Mucosa of rectum (tissue), 2 donors: Measurements from ENCODE around the gene DMD.

Experiments
- H3K27ac ChIP-seq, 2 donors: one replicate each; pipeline ENCODE4 v1.7.0; 2013; ENCODE audit warnings: inconsistent platforms in 2 of 2, low read depth in 2 of 2, low read length in 2 of 2
- H3K27me3 ChIP-seq, 2 donors: one replicate each; pipeline ENCODE4 v1.7.0; 2013; ENCODE audit warnings: low read length in 2 of 2; ENCODE audit not compliant: control insufficient read depth in 2 of 2, insufficient read depth in 2 of 2
- H3K36me3 ChIP-seq, 2 donors: one replicate each; pipeline ENCODE4 v1.7.0; 2013; ENCODE audit warnings: low read length in 2 of 2; ENCODE audit not compliant: control insufficient read depth in 2 of 2, insufficient read depth in 2 of 2
- H3K4me1 ChIP-seq, 2 donors: one replicate each; pipeline ENCODE4 v1.7.0; 2013; ENCODE audit warnings: low read length in 2 of 2, mild to moderate bottlenecking in 1 of 2; ENCODE audit not compliant: control insufficient read depth in 2 of 2, insufficient read depth in 2 of 2
- H3K4me3 ChIP-seq, 2 donors: one replicate each; pipeline ENCODE4 v1.7.0; 2013; ENCODE audit warnings: low read length in 2 of 2
- H3K9ac ChIP-seq, 2 donors: one replicate each; pipeline ENCODE4 v1.7.0; 2013; ENCODE audit warnings: low read length in 2 of 2, low read depth in 1 of 2, mild to moderate bottlenecking in 1 of 2
- H3K9me3 ChIP-seq, 2 donors: one replicate each; pipeline ENCODE4 v1.7.0; 2013; ENCODE audit warnings: low read length in 2 of 2; ENCODE audit not compliant: control insufficient read depth in 2 of 2
- donor health status: healthy.
- donor health status: Normal muscosa, but diverticular disease.

DMD gene

GRCh38 chrX:31099536-31100090, 2111.7 kb downstream of the DMD start:
- H3K4me3 ChIP-seq: no peak overlapping the region
- no peaks in the 10 kb centered on the region for H3K4me1 ChIP-seq
- H3K27me3 ChIP-seq: no peaks in the 10 kb centered on the region
- H3K9me3 ChIP-seq: no peaks in the 10 kb centered on the region
- H3K36me3 ChIP-seq: no peaks in the 10 kb centered on the region
- H3K9ac ChIP-seq: no peak overlapping the region
- H3K27ac ChIP-seq: no peak overlapping the region

- no peak overlapping the region for H3K4me3 ChIP-seq
- no peak overlapping the region for H3K9ac ChIP-seq
- no peak overlapping the region for H3K27ac ChIP-seq
- no peaks in the 10 kb centered on the region for H3K9me3 ChIP-seq
- no peaks in the 10 kb centered on the region for H3K4me1 ChIP-seq
- no peaks in the 10 kb centered on the region for H3K27me3 ChIP-seq
- H3K36me3 ChIP-seq: no peaks in the 10 kb centered on the region
Measured at GRCh38 chrX:31098079-31098478, 2113.3 kb downstream of the DMD start.

- Histone ChIP-seq H3K27ac (no peak overlapping the region), H3K36me3 (no peaks in the 10 kb centered on the region), H3K4me1 (no peaks in the 10 kb centered on the region), H3K9me3 (peaks cover 0 to 2% of the 10 kb centered on the region in 2 donors), H3K9ac (no peak overlapping the region), H3K27me3 (no peaks in the 10 kb centered on the region), H3K4me3 (no peak overlapping the region)
Measured at GRCh38 chrX:31093639-31093975, 2117.7 kb downstream of the DMD start.

- Histone ChIP-seq H3K36me3 (no peaks in the 10 kb centered on the region), H3K27ac (no peak overlapping the region), H3K9ac (no peak overlapping the region), H3K4me3 (no peak overlapping the region), H3K9me3 (peaks cover 0 to 2% of the 10 kb centered on the region in 2 donors), H3K27me3 (no peaks in the 10 kb centered on the region), H3K4me1 (no peaks in the 10 kb centered on the region)
Measured at GRCh38 chrX:31092970-31093638, 2118.2 kb downstream of the DMD start.

GRCh38 chrX:31092476-31092875, 2118.9 kb downstream of the DMD start:
- Histone ChIP-seq H3K27ac (no peak overlapping the region), H3K4me3 (no peak overlapping the region), H3K36me3 (no peaks in the 10 kb centered on the region), H3K9me3 (peaks cover 0 to 2% of the 10 kb centered on the region in 2 donors), H3K27me3 (peaks cover 0 to under 1% of the 10 kb centered on the region in 2 donors), H3K4me1 (no peaks in the 10 kb centered on the region), H3K9ac (no peak overlapping the region)

GRCh38 chrX:31091819-31092218, 2119.5 kb downstream of the DMD start:
- Histone ChIP-seq H3K4me1 (no peaks in the 10 kb centered on the region), H3K9me3 (peaks cover 0 to 2% of the 10 kb centered on the region in 2 donors), H3K27ac (no peak overlapping the region), H3K27me3 (peaks cover 0 to 2% of the 10 kb centered on the region in 2 donors), H3K4me3 (no peak overlapping the region), H3K9ac (no peak overlapping the region), H3K36me3 (no peaks in the 10 kb centered on the region)

GRCh38 chrX:31074522-31074921, 2136.8 kb downstream of the DMD start:
- Histone ChIP-seq H3K4me3 (no peak overlapping the region), H3K4me1 (no peaks in the 10 kb centered on the region), H3K9ac (no peak overlapping the region), H3K27me3 (no peaks in the 10 kb centered on the region), H3K9me3 (no peaks in the 10 kb centered on the region), H3K27ac (no peak overlapping the region), H3K36me3 (no peaks in the 10 kb centered on the region)

GRCh38 chrX:31071725-31072124, 2139.6 kb downstream of the DMD start, which contains the start of gene FTHL17:
Gene FTHL17, minus strand, starts transcription at chrX:31072041. Its CDS starts 88 bp downstream, at chrX:31071953.
- no peaks in the 10 kb centered on the region for H3K27me3 ChIP-seq
- H3K27ac ChIP-seq: no peak within 1 kb of the TSS
- H3K9me3 ChIP-seq: peaks cover 0 to 1% of the 10 kb centered on the region in 2 donors
- no peak within 1 kb of the TSS for H3K4me3 ChIP-seq
- no peaks in the 10 kb centered on the region for H3K4me1 ChIP-seq
- H3K36me3 ChIP-seq: no peaks in the 10 kb centered on the region
- no peak within 1 kb of the TSS for H3K9ac ChIP-seq

- H3K27me3 ChIP-seq: no peaks in the 10 kb centered on the region
- no peaks in the 10 kb centered on the region for H3K4me1 ChIP-seq
- no peak overlapping the region for H3K27ac ChIP-seq
- peaks cover 0 to 3% of the 10 kb centered on the region in 2 donors for H3K9me3 ChIP-seq
- H3K9ac ChIP-seq: no peak overlapping the region
- no peak overlapping the region for H3K4me3 ChIP-seq
- H3K36me3 ChIP-seq: no peaks in the 10 kb centered on the region
Measured at GRCh38 chrX:31071262-31071661, 2140.1 kb downstream of the DMD start.

GRCh38 chrX:31070057-31070468, 2141.3 kb downstream of the DMD start:
- H3K27ac ChIP-seq: no peak overlapping the region
- no peaks in the 10 kb centered on the region for H3K27me3 ChIP-seq
- no peaks in the 10 kb centered on the region for H3K36me3 ChIP-seq
- no peak overlapping the region for H3K4me3 ChIP-seq
- no peaks in the 10 kb centered on the region for H3K4me1 ChIP-seq
- H3K9me3 ChIP-seq: peaks cover 0 to 3% of the 10 kb centered on the region in 2 donors
- H3K9ac ChIP-seq: no peak overlapping the region
